NCI-H2029 treated with DMSO at 0.1 percent for 48 hours (cell line): ENCODE data around the gene STUM.
"Not testable (repeated sequence)": the region's sequence is repeated elsewhere in the genome, so short reads cannot be mapped to it uniquely, and the experiment has no call there.

Experiments
- DNase-seq: peaks from one replicate; lab custom pipeline; 2025; lab: John Stamatoyannopoulos, UW

STUM gene

DNA sequence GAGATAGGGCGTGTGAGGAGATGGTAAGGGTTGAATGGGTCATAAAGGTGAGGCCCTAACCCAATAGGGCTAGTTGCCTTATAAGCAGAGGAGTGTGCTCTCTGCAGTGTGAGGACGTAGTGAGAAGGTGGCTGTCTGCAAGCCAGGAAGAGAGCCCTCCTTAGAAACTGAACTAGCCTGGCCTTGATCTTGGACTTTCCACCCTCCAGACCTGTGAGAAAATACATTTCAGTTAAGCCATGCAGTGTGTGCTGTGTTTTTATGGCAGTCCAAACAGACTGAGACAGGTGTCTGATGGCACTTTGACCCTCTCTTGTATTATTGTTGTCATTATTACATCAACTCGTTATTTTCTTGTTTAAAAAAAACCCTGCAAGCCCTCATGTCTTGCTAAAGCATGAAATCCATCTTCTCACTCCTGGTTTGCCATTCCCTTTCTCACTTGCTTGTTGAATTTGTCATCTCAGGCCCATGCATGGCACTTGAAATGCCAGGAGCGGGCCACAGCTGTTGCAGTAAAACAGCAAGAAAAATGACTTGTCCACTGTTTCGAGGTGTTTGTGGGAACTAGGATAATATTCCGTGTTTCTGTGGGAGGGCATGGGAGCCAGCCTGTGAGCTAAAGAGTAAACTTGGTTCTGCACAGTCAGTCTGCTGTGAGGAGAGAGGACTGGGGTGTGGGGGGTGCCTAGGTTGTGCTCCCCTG lies 78.6 kb downstream of the STUM start:
- DNase-seq: no peak

GRCh38 chr1:226627924-226628611 lies 79.5 kb downstream of the STUM start:
- DNase-seq: no peak

DNA sequence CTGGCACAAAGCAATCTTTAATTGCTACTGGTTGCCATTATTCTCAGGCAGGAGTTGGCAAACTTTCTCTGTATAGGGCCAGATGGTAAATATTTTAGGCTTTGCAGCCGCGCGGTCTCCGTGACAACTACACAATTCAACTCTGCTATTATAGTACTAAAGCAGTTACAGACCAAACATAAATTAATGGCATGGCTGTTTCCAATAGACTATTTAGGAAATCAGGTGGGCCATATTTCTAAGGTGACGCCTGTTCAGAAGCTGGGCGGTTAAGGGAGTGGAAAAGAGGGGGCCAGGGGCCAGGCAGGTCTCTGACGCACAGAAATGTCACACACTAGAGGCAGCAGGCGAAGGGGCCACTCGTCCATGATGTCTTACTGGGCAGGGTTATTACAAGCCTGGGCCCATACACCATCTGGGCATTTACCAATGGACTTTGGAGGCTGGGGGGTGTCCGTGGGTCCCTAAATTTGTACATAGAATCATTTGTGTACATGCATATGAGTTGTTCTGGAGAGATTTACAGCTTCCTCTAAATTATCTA lies 80.1 kb downstream of the STUM start:
- no peak for DNase-seq

DNA sequence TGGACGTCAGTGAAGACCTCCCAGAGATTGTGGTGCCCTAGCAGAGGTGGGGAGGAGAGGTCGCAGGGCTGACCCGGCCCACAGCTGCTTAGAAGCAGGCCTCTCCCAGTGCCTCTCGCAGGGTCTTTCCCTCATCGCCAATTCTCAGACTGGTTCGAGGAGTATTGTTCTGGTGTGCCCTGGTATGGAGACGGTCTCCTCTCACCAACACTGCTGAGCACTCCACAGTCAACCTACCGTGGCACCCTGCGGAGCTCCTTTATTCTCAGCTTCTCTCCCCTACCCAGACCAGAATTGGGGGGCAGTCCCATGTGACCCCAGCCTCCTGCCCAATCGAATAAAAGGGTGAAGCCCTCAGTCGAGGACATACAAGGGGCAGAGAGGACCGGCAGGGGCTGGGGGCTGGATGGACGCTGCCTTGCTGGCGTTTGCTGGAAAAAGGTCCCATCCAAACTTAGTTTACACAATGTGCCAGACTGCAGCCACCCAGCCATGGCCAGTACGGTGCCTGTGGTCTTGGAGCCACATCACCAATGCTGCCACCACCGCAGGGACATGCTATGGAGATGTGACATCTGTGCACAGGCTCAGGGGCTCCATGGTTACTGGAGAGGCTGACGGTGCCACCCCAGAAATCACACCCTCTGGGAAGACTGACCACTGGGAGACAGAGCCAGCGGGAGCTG lies 80.8 kb downstream of the STUM start:
- no peak for DNase-seq

DNA sequence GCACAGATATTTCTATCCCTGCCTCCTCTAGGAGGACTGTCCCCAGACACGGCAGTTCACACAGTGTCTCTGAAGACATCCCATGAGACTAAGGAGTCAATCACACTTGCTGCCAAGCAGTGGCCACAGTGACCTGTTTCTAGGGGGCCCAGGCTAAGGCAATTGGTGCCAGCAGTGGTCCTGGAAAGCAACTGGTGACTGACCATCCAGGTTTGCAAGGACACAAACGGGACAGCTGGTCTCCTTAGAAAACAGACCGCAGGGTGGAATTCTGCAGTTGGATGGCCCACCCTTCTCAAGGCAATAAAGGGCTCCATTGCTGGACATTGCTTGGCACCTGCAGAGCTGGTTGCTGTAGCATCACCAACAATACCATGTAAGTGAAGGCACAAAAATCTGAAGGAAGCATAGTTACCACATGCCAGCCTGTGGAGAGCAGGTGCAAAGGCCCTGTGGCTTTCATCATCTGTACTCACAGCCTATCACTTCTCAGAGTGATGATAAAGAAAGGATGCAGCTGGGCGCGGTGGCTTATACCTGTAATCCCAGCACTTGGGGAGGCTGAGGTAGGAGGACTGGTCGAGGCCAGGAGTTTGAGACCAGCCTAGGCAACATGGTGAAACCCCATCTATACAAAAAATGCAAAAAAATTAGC lies 81.5 kb downstream of the STUM start:
- no peak for DNase-seq

DNA sequence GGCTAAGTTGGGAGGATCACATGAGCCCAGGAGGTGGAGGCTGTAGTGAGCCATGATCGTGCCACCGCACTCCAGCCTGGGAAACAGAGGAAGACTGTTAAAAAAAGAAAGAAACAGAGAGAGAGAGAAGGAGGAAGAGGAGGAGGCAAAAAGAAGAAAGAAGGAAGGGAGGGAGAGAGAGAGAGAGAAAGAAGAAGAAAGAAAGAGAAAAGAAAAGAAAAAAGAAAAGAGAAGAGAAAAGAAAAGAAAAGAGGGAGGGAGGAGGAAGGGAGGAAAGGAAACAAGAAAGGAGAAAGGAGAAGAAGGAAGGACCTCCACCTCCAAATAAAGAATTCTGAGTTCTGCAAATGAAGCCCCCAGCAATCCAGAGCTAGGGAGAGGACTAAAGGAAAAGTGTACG lies 82.0 kb downstream of the STUM start:
- DNase-seq: no peak

DNA sequence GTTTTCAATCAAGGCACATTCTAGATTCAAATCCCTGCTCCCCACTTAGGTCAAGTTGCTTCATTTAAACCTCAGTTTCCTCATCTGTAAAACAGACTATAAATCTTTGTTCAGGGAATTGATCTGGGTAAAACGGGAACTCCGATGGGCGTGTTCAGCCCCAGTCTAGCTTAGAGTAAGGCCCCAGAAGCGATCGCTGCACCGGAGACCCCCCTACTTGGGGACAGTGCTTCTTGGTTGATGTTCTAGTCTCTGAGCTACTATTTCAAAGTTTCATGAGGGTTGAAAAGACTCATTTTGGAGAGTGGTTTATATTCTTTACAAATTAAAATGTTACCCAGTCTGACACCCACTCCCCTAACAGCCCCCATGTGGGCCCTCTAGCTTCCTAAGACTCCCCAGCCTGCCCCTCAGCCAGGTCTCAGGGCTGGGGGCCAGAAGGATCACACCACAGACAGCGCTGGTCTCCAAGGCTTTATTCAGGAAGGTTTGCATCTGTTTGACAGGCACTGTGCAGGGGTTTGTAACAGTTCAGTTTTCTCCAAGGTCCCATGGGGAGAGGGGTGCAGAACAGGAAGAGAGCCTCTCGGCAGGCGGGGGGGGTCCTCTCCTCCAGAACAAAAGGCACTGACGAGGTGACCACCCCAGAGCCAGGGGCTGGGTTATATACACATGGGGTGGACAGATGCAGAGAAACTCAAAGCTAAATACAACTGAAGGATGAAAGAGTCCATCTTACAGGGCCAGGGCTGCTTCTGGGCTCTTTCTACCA lies 82.9 kb downstream of the STUM start:
- no peak for DNase-seq

DNA sequence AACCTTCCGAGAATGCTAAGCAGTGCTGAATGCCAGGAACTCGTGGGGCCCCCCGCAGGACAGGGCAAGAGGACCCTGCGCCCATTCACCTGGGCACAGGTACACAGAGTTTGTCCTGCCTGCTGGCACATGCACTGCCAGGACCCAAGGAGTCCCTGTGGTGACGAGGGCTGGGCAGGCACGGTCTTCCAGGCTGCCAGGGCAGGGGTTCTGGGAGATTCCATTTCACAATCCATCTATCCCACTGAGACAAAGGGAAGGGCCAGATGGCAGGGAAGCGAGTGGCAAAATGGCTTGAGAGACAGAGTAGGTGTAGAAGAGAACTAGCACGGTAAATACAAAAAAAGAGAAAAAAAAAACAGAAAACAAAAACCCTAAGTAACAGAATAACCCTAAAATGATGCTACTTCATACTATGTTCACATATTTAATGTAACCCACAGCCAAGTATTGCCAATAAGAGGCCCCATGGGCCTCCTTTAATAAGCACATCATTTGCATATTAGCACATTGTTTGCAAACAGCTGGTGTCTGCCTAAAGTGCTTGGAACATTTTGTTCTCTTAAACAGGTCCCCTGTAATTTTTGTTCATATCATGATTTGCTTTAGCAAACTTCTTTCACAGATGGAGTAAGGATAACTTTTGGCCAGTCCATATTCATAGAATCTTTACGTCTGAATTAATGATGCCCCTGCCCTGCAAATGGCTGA lies 83.8 kb downstream of the STUM start:
- DNase-seq: no peak

DNA sequence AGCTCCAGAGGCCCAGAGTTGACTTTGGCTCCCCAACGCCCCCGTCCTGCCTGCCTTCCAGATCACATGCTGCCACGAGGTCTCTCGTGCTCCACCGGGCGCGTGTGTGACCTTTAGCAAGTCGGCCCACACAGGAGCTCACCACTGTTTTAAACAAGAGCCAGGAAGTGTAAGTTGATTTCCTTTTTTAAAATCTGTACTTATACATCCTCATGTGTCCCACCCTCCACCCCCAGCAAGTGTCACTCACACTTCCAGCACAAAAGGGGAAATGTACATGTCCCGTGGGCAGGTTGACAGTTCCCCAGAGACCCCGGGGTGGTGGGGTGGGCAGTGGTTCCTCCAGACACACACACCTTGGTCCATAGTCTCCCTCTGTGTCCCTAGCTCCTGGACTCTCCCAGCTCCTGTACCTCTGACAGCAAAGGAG lies 84.4 kb downstream of the STUM start:
- no peak for DNase-seq

DNA sequence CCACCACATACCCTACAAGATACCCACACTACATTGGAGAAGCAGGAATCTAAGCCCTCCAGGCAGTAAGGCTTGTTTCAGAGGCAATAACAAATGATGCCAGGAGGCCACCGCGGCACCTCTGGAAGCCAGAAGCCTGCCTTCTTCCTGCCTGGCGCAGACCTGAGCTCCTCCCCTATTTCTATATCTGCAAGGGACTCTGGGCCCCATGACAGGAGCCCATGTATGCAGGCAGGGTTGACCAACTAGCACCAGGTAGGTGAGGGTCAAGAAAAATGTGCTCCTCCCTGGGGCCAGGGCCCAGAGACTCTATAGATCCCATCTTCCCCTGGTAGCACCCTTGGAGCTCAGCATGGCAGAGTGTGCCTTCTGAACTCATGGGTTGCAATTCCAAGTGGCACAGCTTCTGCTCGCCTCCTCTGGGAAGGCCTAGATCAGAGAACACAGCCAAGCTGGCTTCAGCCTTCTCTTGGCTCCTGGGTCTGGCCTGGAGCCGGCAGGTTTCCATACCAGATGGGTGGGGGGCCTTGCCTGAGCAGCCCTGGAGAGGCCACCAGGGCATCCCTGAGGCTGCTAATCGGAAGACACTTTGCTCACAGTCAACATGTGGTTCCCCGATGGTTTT lies 85.1 kb downstream of the STUM start:
- DNase-seq: no peak

- no peak for DNase-seq
Measured at GRCh38 chr1:226634166-226634588, 85.6 kb downstream of the STUM start.

DNA sequence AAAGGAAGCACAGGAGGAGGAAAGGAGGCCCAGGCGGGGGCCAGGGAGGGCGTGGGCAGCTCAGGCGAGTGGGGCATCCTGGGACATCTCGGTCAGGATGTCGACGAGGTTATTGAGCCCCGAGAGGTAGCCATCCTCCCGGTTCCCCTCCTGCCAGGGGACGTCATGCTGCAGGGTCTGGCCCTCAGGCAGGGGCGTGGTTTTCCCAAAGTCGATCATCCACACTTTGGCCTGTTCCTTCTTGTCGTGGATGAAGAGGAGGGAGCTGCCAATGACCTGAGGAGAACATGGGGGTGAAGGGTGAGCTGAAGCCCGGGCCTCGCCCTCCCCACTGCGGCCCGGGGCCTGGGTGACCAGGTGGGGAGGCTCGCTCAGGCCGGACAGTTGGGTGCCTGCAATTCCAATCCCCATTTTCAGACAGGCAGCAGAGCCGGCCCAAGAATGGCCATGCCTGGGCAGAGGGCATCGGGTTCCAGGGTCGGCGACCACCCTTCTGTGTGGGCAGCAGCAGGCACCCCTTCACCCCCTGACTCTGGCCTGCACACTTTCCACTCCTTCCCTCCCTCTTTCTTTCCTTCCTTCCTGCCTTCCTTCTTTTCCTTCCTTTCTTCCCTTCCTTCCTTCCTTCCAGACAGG lies 86.2 kb downstream of the STUM start:
- no peak for DNase-seq

DNA sequence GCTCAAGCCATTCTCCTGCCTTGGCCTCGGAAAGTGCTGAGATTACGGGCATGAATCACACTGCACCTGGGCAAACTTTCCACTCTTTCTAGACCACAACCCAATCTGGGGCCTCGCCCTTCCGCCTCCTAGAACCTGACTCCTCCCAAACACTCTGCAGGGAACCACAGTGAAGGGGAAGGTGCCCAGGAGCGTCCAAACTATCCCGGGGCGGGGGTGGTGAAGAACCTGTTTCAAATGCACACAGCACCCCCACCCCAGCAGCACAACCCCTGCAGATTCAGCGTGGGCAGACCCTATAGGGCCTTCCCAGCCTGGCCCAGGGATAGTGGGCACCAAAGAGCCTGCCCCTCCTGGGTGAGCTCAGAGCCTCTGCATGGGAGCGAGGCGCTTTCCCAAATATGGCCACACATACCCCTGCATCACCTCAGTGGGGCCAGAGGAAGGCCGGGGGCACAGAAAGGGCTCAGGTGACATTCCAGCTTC lies 86.9 kb downstream of the STUM start:
- no peak for DNase-seq

DNA sequence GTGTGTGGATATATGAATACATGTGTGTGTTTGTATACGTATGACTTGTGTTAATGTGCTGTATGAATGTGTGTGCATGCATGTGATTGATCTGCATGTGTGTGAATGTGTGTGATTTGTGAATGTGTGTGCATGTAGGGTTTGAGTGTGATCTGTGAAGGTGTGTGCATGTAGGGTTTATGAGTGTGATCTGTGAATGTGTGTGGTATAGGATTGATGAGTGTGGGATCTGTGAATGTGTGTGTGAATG lies 88.2 kb downstream of the STUM start:
- no peak for DNase-seq

DNA sequence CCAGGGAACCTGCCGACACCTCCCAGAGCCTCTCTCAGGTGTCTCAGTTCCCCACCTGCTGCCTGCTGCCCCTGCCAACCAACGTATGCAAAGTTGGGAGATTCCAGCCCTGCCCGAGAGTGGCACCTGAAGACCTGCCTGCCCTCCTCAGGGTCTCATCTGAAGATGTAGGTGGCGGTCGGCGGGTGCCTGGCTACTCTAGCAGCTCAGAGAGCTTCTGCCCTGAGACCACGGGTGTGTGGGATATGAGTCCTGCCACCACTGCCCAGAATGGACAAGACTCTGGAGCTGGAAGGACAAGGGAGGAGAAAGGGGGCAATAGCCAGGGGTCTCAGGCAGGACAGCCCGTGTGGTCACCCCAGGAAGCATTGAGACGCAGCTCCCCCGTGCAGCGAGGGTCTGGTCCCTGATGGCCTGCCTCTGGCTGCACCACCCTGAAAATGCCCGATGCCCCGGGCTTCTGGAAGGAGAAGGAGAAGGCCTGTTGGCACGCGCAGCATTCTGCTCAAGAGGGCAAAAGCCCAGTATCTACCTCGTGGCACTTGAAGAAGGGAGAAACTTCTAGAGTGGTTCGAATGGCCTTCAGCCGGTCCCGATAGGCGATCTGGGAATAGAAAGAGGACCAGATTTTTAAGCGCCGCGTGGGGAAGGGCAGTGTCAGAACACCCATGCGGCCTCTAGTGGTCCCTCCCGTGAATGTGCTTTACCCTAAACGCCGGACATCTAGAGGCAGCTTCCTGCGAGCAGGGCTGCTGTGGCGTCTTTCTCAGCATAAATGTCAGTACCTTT lies 88.8 kb downstream of the STUM start:
- no peak for DNase-seq

GRCh38 chr1:226638001-226638601 lies 89.5 kb downstream of the STUM start:
- no peak for DNase-seq

- DNase-seq: no peak
Measured at GRCh38 chr1:226638608-226639007, 90.0 kb downstream of the STUM start.

- DNase-seq: not testable (repeated sequence)
Measured at GRCh38 chr1:226639206-226639605, 90.6 kb downstream of the STUM start.

DNA sequence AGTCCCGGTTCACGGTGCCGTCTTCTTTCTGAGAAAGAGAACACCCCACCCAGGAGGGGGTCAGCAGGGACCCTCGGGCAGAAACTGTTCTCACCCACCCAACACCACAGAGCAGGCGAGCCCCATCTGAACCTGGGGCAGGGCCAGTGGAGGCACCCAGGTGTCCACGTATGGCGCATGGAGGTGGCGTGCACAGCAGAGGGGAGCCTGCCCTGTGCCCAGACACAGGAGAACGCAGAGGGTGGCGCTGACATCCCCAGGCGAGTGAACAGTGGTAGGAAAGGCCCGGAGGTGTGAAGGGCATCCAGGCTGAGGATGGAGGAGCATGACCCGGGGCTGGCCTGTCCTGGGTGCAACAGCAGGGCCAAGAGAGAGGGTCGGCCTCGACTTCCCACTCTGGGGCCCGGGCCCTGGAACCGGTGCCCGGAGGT lies 91.1 kb downstream of the STUM start:
- DNase-seq: no peak
